Stimulated activated CD8-positive, alpha-beta memory T cell treated with anti-CD3 and anti-CD28 coated beads, Interleukin-4, amount 100 ng/mL, for 1 hour (primary cell): ENCODE data around the gene GRIN3B.
"Not testable (repeated sequence)": the region's sequence is repeated elsewhere in the genome, so short reads cannot be mapped to it uniquely, and the experiment has no call there.

Source experiments
- DNase-seq, 2 donors: peaks; one replicate each; pipeline ENCODE4 v3.0.0-alpha.2; 2020; ENCODE audit warnings: low read depth in 2 of 2, low spot score in 1 of 2

The GRIN3B gene

GRCh38 chr19:1000095-1000494 is at the start of gene GRIN3B:
Gene GRIN3B (plus strand): TSS chr19:1000419. CDS start chr19:1000438, 19 bp downstream.
- no peak for DNase-seq

GRCh38 chr19:952049-952679 is 48.1 kb upstream of the GRIN3B start:
- no peak for DNase-seq

GRCh38 chr19:952680-953444 is 47.4 kb upstream of the GRIN3B start:
- DNase-seq = no peak

- DNase-seq = no peak
These were observed 46.6 kb upstream of the GRIN3B start for GRCh38 chr19:953445-954271.

DNA sequence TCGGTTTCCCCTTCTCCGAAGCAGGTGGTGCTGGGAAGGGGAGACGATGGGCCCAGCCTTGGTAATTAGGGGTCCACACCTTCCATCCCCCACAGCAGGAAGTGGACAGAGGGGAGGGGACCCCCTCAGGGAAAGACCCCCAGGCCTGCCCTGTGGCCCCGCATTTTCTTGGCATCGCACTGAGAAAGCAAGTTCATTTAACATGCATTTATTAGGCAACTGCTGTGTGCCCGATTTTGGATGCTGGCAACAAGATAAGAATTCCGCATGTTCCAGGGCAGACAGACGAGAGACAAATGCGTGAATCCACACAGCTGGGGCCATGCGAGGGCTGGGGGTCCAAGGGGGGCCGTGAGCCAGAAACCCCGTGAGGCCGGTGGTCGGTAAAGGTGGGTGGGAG is 45.9 kb upstream of the GRIN3B start:
- DNase-seq = no peak

DNA sequence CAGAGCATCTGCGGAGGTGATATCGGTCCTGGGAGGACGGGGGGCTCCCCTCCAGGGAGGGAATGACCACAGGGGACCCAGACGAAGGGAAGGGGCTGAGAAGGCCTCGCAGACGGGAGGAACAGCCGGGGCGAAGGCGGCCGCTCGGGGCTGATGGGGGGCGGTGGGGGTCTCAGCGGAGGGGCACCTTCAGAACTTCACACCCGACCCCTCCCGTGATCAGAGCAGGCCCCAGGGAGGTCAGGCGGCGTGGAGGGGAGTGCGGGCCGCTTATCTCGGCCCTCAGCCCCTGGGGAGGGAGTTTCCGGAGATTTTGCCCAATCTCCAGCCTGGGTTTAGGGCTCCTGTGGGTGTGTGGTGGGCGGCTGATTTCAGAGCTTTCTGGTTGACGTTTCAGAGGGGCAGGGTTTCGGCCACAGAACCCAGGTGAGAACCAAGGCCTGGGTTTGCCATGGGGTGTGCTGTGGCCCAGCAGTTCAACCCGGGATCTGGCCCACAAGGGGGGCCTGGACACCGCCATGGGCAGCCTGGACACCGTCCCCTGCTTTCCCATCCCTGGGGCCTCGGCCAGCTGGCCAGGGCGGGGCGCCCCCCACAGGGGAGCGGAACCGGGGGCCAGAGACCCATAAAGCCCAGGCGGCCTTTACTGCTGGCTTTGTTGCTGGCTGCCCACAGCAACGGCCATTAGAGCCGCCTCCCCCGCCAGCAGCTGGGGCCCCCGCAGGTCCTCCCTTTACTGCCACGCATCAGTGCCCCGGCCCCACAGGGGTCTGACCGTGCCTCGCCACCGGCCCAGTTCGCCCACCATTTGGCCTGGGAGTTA is 45.3 kb upstream of the GRIN3B start:
- DNase-seq = no peak

GRCh38 chr19:955803-956765 is 44.1 kb upstream of the GRIN3B start:
- DNase-seq = no peak

- DNase-seq = no peak
These were observed 43.3 kb upstream of the GRIN3B start for GRCh38 chr19:956766-957440.

DNA sequence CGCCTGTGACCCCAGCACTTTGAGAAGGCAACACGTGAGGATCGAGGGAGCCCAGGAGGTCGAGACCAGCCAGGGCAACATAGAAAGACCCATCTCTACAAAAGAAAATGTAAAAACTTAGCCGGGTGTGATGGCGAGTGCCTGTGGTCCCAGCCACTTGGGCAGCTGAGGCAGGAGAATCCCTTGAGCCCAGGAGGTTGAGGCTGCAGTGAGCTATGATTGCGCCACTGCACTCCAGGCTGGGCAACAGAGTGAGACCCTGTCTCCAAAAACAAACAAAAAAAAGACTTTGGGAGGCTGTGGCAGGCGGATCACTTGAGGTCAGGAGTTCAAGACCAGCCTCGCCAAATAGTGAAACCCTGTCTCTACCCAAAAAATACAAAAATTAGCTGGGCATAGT is 42.6 kb upstream of the GRIN3B start:
- DNase-seq = not testable (repeated sequence)

GRCh38 chr19:958967-959855 is 41.0 kb upstream of the GRIN3B start:
- DNase-seq = no peak

DNA sequence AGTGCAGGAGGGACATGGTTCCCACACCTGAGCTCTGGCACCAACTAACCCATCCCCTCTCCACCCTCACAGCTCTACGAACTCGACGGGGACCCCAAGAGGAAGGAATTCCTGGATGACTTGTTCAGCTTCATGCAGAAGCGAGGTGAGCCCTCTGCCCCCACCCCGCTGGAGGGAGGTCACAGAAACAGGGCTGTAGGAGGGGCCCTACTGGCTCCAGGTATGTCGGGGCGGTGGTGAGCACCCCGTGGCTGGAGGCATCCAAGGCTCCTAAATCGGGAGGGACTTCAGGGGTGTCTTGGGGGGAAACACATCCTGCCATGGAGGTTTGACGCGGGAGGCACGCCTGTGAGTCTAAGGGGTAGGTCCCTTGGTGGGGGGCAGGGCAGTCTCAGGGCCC is 40.2 kb upstream of the GRIN3B start:
- no peak for DNase-seq

DNA sequence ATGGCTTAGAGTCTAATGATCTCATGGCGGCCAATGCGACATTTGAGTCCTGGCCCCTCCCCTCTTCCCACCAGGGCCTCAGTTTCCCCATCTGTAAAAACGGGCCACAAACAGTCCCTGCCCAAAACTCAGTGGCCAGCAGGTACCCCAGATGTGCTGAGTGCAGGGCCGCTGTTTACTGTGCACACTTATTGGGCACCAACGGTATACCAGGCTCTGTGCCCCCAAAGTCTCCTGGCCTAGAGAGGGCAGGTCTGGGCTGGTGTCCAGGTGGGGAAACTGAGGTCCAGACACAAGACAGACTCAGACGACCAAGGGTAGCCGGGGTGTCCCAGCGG is 39.6 kb upstream of the GRIN3B start:
- DNase-seq = no peak

DNA sequence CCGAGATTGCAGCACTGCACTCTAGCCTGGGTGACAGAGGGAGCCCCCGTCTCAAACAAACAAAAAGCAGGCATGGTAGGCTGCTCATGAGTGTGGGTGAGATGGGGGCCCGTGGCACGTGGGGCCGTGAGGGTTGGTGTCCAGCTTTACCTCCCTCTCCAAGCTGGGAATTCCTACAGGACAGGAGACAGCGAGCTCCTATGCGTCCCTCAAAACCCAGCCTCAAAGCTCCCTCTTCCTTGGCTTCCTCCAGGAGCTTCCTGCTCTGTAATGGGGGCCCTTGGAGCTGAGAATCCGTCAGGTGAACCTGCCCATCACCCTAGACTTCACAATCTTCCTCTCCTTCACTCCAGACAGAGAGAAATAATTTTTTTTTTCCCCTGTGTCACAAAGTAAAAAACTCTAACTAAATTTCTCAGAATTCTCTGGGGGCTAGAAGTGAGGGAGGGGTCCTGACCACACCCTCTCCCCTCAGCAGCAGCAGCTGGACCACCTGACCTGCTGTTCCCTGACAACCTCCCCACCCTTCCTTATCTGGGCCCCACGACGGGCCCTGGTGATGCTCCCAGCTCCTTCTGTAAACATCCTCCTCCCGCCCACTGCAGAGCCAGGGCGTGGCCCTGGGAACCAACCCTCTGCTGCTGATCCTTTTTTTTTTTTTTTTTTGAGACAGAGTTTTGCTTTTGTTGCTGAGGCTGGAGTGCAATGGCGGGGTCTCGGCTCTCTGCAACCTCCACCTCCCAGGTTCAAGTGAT is 38.2 kb upstream of the GRIN3B start:
- DNase-seq = no peak

GRCh38 chr19:962683-963400 is 37.4 kb upstream of the GRIN3B start:
- no peak for DNase-seq

- no peak for DNase-seq
These were observed 36.7 kb upstream of the GRIN3B start for GRCh38 chr19:963486-963951.

- no peak for DNase-seq
These were observed 36.1 kb upstream of the GRIN3B start for GRCh38 chr19:964116-964520.
